22Rv1 (cell line): Measurements from ENCODE around the gene TANC2.

Source experiments
- ZFX ChIP-seq: fragments of 450-650 bp; IDR thresholded peaks from 2 replicates; pipeline ENCODE4 v1.6.1; 2017; ENCODE audit warnings: antibody characterized with exemption, borderline replicate concordance
- TF ChIP-seq, protein P1 (sequence below): fragments of 450-650 bp; IDR thresholded peaks from 2 replicates; pipeline ENCODE4 v1.5.1; 2017; ENCODE audit warnings: mild to moderate bottlenecking

DNA sequence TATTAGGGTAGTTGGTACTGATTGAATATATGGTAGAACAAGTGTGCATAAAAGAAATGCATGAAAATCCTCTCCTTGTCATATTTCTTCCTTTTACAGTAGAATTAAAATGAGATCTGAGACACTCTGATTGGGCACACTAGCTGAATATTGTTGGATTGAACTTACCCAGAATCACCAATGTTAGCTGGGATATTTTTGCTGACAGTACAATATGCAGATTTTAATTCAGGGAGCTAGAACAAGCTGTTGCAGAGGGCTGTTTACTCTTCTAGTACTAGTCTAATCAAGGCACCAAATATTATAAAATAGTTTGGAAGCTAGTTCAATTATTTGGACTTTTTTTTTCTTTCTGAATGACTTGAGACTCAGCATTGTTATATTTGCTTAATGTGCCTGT lies 4.6 kb downstream of the TANC2 start:
- TF ChIP-seq, protein P1, sequence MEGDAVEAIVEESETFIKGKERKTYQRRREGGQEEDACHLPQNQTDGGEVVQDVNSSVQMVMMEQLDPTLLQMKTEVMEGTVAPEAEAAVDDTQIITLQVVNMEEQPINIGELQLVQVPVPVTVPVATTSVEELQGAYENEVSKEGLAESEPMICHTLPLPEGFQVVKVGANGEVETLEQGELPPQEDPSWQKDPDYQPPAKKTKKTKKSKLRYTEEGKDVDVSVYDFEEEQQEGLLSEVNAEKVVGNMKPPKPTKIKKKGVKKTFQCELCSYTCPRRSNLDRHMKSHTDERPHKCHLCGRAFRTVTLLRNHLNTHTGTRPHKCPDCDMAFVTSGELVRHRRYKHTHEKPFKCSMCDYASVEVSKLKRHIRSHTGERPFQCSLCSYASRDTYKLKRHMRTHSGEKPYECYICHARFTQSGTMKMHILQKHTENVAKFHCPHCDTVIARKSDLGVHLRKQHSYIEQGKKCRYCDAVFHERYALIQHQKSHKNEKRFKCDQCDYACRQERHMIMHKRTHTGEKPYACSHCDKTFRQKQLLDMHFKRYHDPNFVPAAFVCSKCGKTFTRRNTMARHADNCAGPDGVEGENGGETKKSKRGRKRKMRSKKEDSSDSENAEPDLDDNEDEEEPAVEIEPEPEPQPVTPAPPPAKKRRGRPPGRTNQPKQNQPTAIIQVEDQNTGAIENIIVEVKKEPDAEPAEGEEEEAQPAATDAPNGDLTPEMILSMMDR: no peak
- TF ChIP-seq ZFX: no peak
